NCI-H2196 (cell line): ENCODE results near the gene PNPLA5.

Experiments
- DNase-seq: peaks from one replicate; lab custom pipeline; 2025; ENCODE audit not compliant: unreplicated experiment; lab: John Stamatoyannopoulos, UW

The PNPLA5 gene

GRCh38 chr22:43840431-43840830, 51.4 kb downstream of the PNPLA5 start:
- DNase-seq: no peak

DNA sequence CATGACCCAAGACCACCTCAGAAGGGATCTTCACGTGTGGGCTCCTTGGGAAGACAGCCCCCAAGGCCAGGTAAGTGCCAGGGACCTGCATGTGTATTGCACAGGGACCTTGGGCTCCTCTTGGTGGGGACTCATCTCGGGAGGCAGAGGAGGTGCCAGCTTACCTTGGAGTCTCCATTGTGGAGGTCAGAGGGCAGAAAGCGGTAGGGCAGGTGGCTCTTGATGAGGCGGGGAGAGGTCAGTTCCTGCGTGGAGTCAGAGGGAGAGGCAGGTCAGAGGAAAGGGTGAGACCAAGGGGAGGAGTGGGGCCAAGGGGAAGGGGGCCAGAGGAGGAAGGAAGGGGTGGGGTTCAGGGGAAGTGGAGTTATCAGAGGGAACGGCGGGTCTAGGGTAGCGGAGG, 52.0 kb downstream of the PNPLA5 start:
- DNase-seq: no peak

DNA sequence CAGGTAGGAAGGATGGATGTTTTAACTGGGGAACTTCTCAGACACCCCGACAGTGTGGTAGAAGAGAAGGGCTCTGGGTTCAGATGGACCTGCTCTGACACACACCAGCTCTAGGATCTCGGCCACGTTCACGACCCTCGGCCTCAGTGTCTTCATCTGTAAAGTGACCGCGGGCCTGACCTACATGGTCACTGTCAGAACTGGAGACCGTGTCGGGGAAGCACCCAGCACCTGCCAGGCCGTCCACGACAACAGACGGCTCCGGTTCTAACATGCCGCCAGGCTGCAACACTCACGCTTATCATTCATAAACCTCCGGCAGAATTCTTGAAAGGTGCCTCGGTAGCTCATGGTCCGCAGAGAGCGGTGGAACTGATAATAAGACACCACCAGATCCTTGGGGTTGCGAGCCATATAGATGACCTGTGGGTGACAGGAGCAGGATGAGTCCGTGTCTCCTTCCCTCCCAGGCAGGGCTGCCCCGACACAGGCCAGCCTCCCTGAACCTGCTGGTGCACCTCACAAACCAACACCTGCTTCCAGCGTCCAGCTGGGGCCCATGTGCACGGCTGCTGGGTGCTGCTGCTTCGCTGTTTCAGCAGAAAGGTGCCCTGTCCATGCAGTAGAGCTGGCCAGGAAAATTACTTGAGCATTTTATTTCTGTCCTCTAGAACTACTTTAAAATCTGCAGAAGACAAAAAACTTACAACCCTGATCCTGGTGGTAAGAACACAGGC, 53.1 kb downstream of the PNPLA5 start:
- no peak for DNase-seq

DNA sequence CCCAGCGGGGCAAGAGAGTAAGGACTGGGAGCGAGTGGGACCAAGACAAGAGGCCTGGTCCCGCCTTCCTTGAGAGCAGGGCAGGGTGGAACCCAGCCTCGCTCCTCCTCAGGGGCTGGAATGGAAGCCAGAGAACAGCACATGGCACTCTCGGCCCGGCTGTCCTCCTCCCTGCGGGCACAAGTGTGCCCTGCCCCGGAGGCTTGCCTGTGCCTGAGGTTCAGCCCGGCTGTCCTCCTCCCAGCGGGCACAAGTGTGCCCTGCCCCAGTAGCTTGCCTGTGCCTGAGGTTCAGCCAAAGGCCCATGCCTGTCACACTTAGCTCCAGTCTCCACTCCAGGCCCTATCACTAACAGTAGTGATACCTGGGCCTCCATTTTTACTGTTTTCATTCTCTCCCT, 53.7 kb downstream of the PNPLA5 start:
- DNase-seq: no peak

DNA sequence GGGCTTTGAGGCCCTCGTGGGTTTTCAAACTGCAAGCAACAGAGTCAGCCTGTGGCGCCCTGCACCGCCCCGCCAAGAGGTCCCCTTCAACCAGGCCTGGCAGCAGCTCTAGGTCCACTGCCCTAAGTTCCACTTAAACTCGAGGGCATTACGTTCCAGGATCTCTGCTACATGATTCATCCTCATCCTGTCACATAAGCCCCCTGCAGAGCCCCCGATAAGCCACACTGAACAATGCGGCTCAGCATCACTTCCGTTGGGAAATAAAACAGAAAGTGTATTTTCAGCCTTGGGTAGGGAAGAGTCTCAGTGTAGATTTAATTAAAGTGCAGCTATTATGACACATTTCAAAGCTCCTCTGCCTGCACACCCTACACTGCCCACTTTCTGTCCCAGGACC, 54.1 kb downstream of the PNPLA5 start:
- no peak for DNase-seq

GRCh38 chr22:43835736-43836135, 56.1 kb downstream of the PNPLA5 start:
- no peak for DNase-seq

DNA sequence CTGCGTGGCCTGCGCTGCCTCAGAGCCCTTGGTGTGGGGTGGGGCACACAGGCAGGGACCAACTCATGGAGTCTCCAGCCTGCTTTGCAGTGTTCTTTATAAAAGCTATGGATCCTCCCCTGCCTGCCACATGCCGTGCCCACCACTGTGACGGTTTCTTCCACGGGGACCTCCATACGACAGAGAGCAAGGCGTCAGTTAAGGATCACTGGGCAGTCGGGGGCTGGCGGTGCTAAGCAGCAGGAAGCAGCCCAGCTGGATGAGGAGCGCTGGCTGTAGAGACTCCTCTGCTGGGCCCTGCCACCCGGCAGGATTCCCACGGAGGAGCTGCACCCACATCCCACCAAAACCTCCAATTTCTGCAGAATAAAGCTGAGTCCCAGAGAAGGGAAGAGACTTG, 56.6 kb downstream of the PNPLA5 start:
- DNase-seq: no peak

- no peak for DNase-seq
Measured at GRCh38 chr22:43833286-43834240, 58.2 kb downstream of the PNPLA5 start.

DNA sequence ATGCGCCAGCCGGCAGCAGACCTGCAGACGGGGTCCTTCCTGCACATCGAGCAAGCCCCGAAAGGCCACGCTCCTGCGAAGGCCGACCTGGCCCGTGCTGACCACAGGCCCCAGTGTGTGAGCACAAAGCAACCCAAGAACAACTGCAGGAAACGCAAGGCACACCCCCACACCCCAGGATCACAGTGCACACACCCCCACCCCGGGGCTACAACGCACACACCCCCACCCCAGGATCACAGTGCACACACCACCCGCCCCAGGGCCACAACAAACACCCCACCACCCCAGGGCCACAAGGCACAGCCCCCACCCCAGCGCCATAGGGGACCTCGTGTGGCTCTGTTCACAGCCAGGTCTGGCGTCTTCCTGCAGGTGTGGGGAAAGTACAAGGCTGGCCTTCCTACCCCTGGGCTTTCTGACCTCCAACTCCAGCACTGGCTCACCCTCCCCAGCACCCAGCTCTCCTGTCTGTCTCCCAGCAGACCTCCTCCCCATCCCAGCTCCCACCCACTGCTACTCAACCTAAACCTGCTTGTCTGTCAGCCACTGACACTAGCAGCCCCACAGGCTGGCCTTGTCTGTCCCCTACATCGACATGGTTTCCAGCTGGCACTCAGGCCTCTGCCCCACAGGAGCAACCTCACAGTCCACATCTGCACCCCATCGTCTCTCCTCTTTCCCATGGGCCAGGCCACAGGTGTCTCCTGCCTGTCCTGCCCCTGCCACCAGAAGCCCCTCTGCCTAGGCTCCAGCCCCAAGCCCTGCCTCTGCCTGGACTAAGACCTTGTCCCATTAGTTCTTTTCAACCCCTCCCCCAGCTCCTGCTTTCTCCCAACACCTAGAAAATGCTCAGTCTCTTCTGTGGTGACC, 59.2 kb downstream of the PNPLA5 start:
- DNase-seq: no peak

GRCh38 chr22:43831561-43832392, 60.0 kb downstream of the PNPLA5 start:
- no peak for DNase-seq

DNA sequence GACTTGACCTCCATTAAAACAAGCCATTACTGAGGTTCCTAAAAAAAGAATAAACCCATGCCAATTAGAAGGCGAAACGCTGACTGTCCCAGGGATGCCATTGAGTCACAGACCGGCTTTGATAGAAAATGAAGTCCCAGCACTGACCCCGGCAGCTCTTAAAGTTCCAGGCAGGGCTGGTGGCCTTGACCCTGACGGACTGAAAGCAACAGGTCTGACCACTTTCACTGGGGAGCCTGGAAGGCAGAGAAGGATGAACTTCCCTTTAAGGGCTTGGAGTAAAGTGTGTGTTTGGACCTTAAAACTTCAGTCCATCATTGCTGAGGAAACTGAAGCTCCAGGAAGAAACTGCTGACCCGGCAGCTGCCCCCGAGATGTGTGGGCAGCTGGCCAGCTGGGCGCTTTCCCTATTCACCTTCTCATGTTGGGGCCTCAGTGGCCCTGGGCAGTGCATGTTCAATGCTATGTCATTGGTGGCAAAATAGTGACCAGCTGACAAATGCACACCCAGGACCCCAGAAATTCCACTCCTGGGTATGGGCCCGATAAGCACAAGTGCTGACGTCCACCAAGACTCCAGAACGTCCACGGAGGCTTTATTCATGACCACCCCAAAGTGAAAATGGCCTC, 60.8 kb downstream of the PNPLA5 start:
- DNase-seq: no peak

- peak; percentile 43 for DNase-seq
Measured at GRCh38 chr22:43829904-43830851, 61.6 kb downstream of the PNPLA5 start.
